WTC11 (cell line): Measurements from ENCODE around the gene BARX2.

Source experiments
- AFF4 ChIP-seq: sonication (generic); formaldehyde crosslinking; IDR thresholded peaks from 2 replicates; pipeline ENCODE4 v1.8.1; 2023; ENCODE audit warnings: mild to moderate bottlenecking, missing genetic modification reagents, borderline replicate concordance
- ATF2 ChIP-seq: sonication (generic); formaldehyde crosslinking; IDR thresholded peaks from 2 replicates; pipeline ENCODE4 v1.8.1; 2022; ENCODE audit warnings: low read depth, missing genetic modification reagents, borderline replicate concordance
- CTCF ChIP-seq: fragments of 200-600 bp; IDR thresholded peaks from 2 replicates; pipeline ENCODE4 v1.8.0; 2022; ENCODE audit warnings: antibody characterized with exemption
- IRF1 ChIP-seq: sonication (generic); formaldehyde crosslinking; IDR thresholded peaks from 2 replicates; pipeline ENCODE4 v1.8.0; 2023; ENCODE audit warnings: missing genetic modification reagents
- SMAD4 ChIP-seq: sonication (generic); formaldehyde crosslinking; IDR thresholded peaks from 2 replicates; pipeline ENCODE4 v1.8.0; 2022; ENCODE audit warnings: mild to moderate bottlenecking, missing genetic modification reagents
- SP1 ChIP-seq: sonication (generic); formaldehyde crosslinking; conservative IDR thresholded peaks from 2 replicates; pipeline ENCODE4 v1.8.1; 2022; ENCODE audit warnings: missing genetic modification reagents
- STAT6 ChIP-seq: sonication (generic); formaldehyde crosslinking; conservative IDR thresholded peaks from 2 replicates; pipeline ENCODE4 v1.8.1; 2023; ENCODE audit warnings: mild to moderate bottlenecking, low read depth, missing genetic modification reagents, moderate library complexity

- TF ChIP-seq IRF1 (no peak), CTCF (no peak), ATF2 (CRISPR knock-in tag) (no peak), AFF4 (CRISPR knock-in tag) (no peak), STAT6 (CRISPR knock-in tag) (no peak), SMAD4 (CRISPR knock-in tag) (no peak), SP1 (CRISPR knock-in tag) (no peak)
Observed at GRCh38 chr11:129442171-129442570, 66.5 kb downstream of the BARX2 start.
